ENCODE data around the gene RSPH9. TPM values are rescaled to one million over a fixed set of nuclear protein-coding genes. Genes with fewer than 3 reads are reported as not detected.
A peak's percentile ranks its signal among the peaks of the same experiment; 100 is the strongest.

RSPH9 gene, protein sequence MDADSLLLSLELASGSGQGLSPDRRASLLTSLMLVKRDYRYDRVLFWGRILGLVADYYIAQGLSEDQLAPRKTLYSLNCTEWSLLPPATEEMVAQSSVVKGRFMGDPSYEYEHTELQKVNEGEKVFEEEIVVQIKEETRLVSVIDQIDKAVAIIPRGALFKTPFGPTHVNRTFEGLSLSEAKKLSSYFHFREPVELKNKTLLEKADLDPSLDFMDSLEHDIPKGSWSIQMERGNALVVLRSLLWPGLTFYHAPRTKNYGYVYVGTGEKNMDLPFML
- total RNA-seq (0.16 TPM), polyA plus RNA-seq (ENCODE audit: insufficient read depth, low read depth, low replicate concordance) (0.45 TPM)
- long read RNA-seq, donor 1, result 0 reads
- long read RNA-seq, donor 2, result 0 reads
- long read RNA-seq, donor 3, partial matches to known transcripts, result 86 of 96 reads
- long read RNA-seq, donor 3, other reads (novel, unspliced or antisense), result 8 of 96 reads
- long read RNA-seq, donor 4, result 0 reads
- long read RNA-seq, donor 5, result 0 reads
- long read RNA-seq, donor 6, partial matches to known transcripts, result 9 of 77 reads
- long read RNA-seq, donor 6, other reads (novel, unspliced or antisense), result 64 of 77 reads
- long read RNA-seq, donor 7, partial matches to known transcripts, result 0 of 2 reads
- long read RNA-seq, donor 7, other reads (novel, unspliced or antisense), result 1 of 2 reads
- long read RNA-seq, donor 8, result 0 reads
- long read RNA-seq, donor 9, result 0 reads
- long read RNA-seq, donor 10, partial matches to known transcripts, result 0 of 1 reads
- long read RNA-seq, donor 10, other reads (novel, unspliced or antisense), result 0 of 1 reads

DNA sequence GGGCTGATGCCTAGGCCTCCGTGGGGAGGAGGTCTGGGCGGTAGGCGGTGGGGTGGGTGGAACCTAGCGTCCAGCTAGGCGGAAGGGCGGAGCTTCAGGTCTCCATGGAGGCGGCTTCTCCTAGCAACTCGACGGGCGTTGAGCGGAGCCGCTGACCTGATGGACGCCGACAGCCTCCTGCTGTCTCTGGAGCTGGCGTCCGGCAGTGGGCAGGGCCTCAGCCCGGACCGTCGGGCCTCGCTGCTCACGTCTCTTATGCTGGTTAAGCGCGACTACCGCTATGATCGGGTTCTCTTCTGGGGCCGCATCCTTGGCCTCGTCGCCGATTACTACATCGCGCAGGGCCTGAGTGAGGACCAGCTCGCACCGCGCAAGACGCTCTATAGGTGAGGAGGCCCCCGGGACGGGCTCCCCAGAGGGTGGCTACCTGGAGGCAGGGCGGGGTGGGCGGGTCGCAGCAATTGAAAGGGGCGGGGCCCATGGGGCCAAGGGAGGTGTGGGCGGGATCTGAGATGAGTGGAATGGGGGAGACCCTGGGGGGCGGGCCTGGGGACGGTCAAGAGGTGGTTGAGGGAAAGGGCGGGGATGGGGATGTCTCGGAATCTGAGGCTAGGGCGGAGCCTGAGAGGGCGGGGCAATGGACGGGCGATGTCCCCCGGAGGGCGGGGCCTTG, at the start of gene RSPH9:
Gene RSPH9 (plus strand): TSS at position 97 of the 673 bp plus-strand sequence. CDS start 63 bp downstream, at position 160.
- Histone ChIP-seq H3K4me1 (ENCODE audit: control insufficient read depth in 2 of 3, insufficient read depth in 2 of 3, low read depth in 1 of 3, low read length in 3 of 3) (peaks cover 0 to 3% (median 0%) of the 10 kb centered on the region in 3 donors), H3K36me3 (ENCODE audit: control insufficient read depth in 2 of 3, insufficient read depth in 3 of 3, low read length in 3 of 3) (peaks cover 3 to 12% (median 5%) of the 10 kb centered on the region in 3 donors), H3K9me3 (ENCODE audit: control insufficient read depth in 2 of 3, insufficient read depth in 1 of 3, low read length in 3 of 3) (no peaks in the 10 kb centered on the region), H3K9ac (ENCODE audit: low read length in 3 of 3) (peak within 1 kb of the TSS in 1 of 3 donors; percentile 31), H3K27me3 (ENCODE audit: control insufficient read depth, insufficient read depth, low read length) (no peaks in the 10 kb centered on the region), H3K4me3 (ENCODE audit: low read length in 3 of 3) (peak within 1 kb of the TSS; percentile 36 to 47 (median 47)), H3K27ac (ENCODE audit: low read depth in 2 of 2, low read length in 2 of 2) (no peak within 1 kb of the TSS)
- TF ChIP-seq, protein P1, sequence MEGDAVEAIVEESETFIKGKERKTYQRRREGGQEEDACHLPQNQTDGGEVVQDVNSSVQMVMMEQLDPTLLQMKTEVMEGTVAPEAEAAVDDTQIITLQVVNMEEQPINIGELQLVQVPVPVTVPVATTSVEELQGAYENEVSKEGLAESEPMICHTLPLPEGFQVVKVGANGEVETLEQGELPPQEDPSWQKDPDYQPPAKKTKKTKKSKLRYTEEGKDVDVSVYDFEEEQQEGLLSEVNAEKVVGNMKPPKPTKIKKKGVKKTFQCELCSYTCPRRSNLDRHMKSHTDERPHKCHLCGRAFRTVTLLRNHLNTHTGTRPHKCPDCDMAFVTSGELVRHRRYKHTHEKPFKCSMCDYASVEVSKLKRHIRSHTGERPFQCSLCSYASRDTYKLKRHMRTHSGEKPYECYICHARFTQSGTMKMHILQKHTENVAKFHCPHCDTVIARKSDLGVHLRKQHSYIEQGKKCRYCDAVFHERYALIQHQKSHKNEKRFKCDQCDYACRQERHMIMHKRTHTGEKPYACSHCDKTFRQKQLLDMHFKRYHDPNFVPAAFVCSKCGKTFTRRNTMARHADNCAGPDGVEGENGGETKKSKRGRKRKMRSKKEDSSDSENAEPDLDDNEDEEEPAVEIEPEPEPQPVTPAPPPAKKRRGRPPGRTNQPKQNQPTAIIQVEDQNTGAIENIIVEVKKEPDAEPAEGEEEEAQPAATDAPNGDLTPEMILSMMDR (IDR thresholded peaks at IDR 0.05; ENCODE audit: borderline replicate concordance, extremely low read depth, insufficient read depth), result no peak
- intact Hi-C loops (cut with DNase I), result no loop called here
- DNase-seq, result peak; percentile 83 to 92 (median 90)
- FAIRE-seq, result no peak

DNA sequence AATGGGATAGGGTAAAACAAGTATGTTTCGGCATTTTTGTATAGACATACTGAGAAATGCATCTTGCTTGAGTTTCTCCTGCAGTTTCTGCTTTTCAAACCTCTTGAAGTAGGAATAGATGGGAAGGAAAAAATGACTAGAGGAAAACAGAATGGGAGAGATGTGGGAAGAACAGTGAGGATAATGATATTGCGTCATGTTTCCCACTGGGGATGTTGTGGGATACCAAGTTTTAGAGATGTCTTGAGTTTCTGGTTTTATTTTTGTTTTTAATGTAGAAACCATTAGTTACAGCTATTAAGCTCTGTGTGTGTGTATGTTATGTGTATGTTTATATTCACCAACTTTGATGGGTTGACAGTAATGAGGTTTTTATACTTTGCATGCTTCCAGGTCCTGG, 44.2 kb upstream of the RSPH9 start:
- intact Hi-C loops (cut with DNase I), result no loop called here
- Histone ChIP-seq H3K9me3 (ENCODE audit: control insufficient read depth in 2 of 3, insufficient read depth in 1 of 3, low read length in 3 of 3) (no peaks in the 10 kb centered on the region), H3K4me1 (ENCODE audit: control insufficient read depth in 2 of 3, insufficient read depth in 2 of 3, low read depth in 1 of 3, low read length in 3 of 3) (no peaks in the 10 kb centered on the region), H3K27ac (ENCODE audit: low read depth in 2 of 2, low read length in 2 of 2) (no peak overlapping the region), H3K4me3 (ENCODE audit: low read length in 3 of 3) (no peak overlapping the region), H3K36me3 (ENCODE audit: control insufficient read depth in 2 of 3, insufficient read depth in 3 of 3, low read length in 3 of 3) (peaks cover 2 to 23% (median 2%) of the 10 kb centered on the region in 3 donors), H3K9ac (ENCODE audit: low read length in 3 of 3) (no peak overlapping the region), H3K27me3 (ENCODE audit: control insufficient read depth, insufficient read depth, low read length) (no peaks in the 10 kb centered on the region)
- no peak for FAIRE-seq
- TF ChIP-seq, protein P1 (IDR thresholded peaks at IDR 0.05; ENCODE audit: borderline replicate concordance, extremely low read depth, insufficient read depth), result no peak
- DNase-seq, result no peak

DNA sequence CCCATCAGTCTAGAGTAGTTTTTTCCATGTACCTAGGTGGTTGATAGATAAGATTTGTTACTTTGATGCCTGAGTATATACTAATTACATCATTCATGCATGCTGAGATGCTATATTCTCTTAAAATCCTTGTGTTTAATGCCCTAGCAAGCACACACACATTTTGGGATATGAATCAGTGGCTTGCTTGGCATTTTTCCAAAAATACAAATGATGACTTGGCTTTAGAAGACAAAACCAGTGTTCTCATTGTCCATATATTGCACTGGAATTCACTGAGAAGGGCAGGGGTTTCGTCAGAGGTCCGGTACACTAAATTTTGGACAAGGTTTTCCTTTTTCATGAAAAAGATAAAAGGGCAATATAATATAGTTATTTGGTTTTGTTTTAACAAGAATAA, 40.7 kb upstream of the RSPH9 start:
- intact Hi-C loops (cut with DNase I), result no loop called here
- Histone ChIP-seq H3K4me3 (ENCODE audit: low read length in 3 of 3) (no peak overlapping the region), H3K4me1 (ENCODE audit: control insufficient read depth in 2 of 3, insufficient read depth in 2 of 3, low read depth in 1 of 3, low read length in 3 of 3) (no peaks in the 10 kb centered on the region), H3K27ac (ENCODE audit: low read depth in 2 of 2, low read length in 2 of 2) (no peak overlapping the region), H3K36me3 (ENCODE audit: control insufficient read depth in 2 of 3, insufficient read depth in 3 of 3, low read length in 3 of 3) (peaks cover 2 to 18% (median 2%) of the 10 kb centered on the region in 3 donors), H3K9ac (ENCODE audit: low read length in 3 of 3) (no peak overlapping the region), H3K27me3 (ENCODE audit: control insufficient read depth, insufficient read depth, low read length) (no peaks in the 10 kb centered on the region), H3K9me3 (ENCODE audit: control insufficient read depth in 2 of 3, insufficient read depth in 1 of 3, low read length in 3 of 3) (no peaks in the 10 kb centered on the region)
- FAIRE-seq (no peak), DNase-seq (no peak)
- TF ChIP-seq, protein P1 (IDR thresholded peaks at IDR 0.05; ENCODE audit: borderline replicate concordance, extremely low read depth, insufficient read depth), result no peak
